ENCODE data around the gene AFG1L.

The AFG1L gene

GRCh38 chr6:108492131-108492766 lies 197.4 kb downstream of the AFG1L start:
- peak; percentile 48 for TF ChIP-seq CTCF (IDR thresholded peaks at IDR 0.05; ENCODE audit: low read depth, low read length, missing control alignments)
- no peak overlapping the region for H3K4me3 ChIP-seq (replicated peaks; ENCODE audit: low read depth, low read length)
- DNase-seq (ENCODE audit: extremely low read depth, low read depth): peak; percentile 20

GRCh38 chr6:108494434-108494833 lies 199.6 kb downstream of the AFG1L start:
- no peak overlapping the region for H3K4me3 ChIP-seq (replicated peaks; ENCODE audit: low read depth, low read length)
- DNase-seq (ENCODE audit: extremely low read depth, low read depth): no peak
- TF ChIP-seq CTCF (IDR thresholded peaks at IDR 0.05; ENCODE audit: low read depth, low read length, missing control alignments): no peak

GRCh38 chr6:108497883-108498282 lies 203.0 kb downstream of the AFG1L start:
- TF ChIP-seq CTCF (IDR thresholded peaks at IDR 0.05; ENCODE audit: low read depth, low read length, missing control alignments): peak; percentile 53
- no peak overlapping the region for H3K4me3 ChIP-seq (replicated peaks; ENCODE audit: low read depth, low read length)
- DNase-seq (ENCODE audit: extremely low read depth, low read depth): peak; percentile 25

GRCh38 chr6:108501559-108501958 lies 206.7 kb downstream of the AFG1L start:
- no peak for TF ChIP-seq CTCF (IDR thresholded peaks at IDR 0.05; ENCODE audit: low read depth, low read length, missing control alignments)
- DNase-seq (ENCODE audit: extremely low read depth, low read depth): peak; percentile 21
- H3K4me3 ChIP-seq (replicated peaks; ENCODE audit: low read depth, low read length): no peak overlapping the region

- DNase-seq (ENCODE audit: extremely low read depth, low read depth): no peak
- no peak overlapping the region for H3K4me3 ChIP-seq (replicated peaks; ENCODE audit: low read depth, low read length)
- no peak for TF ChIP-seq CTCF (IDR thresholded peaks at IDR 0.05; ENCODE audit: low read depth, low read length, missing control alignments)
These were observed 208.0 kb downstream of the AFG1L start for GRCh38 chr6:108502832-108503231.

- DNase-seq (ENCODE audit: extremely low read depth, low read depth): no peak
- H3K4me3 ChIP-seq (replicated peaks; ENCODE audit: low read depth, low read length): no peak overlapping the region
- TF ChIP-seq CTCF (IDR thresholded peaks at IDR 0.05; ENCODE audit: low read depth, low read length, missing control alignments): no peak
These were observed 212.5 kb downstream of the AFG1L start for GRCh38 chr6:108507316-108507715.
